Left lobe of liver (tissue), 2 donors: ENCODE results near the gene PIK3AP1. TPM values are rescaled to one million over a fixed set of nuclear protein-coding genes. Genes with fewer than 3 reads are reported as not detected.

Experiments used
- ATAC-seq: fragments of 200-7000 bp; cut with Tn5 transposase; one replicate; pipeline ENCODE4 v1.9.1; 2020; ENCODE audit warnings: mild to moderate bottlenecking, moderate library complexity
- DNase-seq: peaks from one replicate; pipeline ENCODE4 v3.0.0-alpha.2; 2020; ENCODE audit warnings: low spot score
- total RNA-seq: library from RNA; stranded (reverse); gene quantifications from one replicate; pipeline ENCODE4 v1.2.1, GENCODE V29; 2021
- donor health status: DM: no; HTN: no; CAD: no; lungs with moderate emphysema.
- donor health status: DM: no; HTN: yes; CAD: no.

PIK3AP1 gene
- total RNA-seq, 1 donor from 2014 or later, result 35.7 TPM

GRCh38 chr10:96619120-96619519 is 101.2 kb downstream of the PIK3AP1 start:
- ATAC-seq (peak; percentile 18), DNase-seq (no peak)

GRCh38 chr10:96618653-96619052 is 101.7 kb downstream of the PIK3AP1 start:
- peak; percentile 91 for ATAC-seq
- DNase-seq, result peak; percentile 65

- no peak for ATAC-seq
- DNase-seq, result no peak
Measured at GRCh38 chr10:96616961-96617360, 103.4 kb downstream of the PIK3AP1 start.

- ATAC-seq (no peak), DNase-seq (no peak)
Measured at GRCh38 chr10:96614515-96614914, 105.8 kb downstream of the PIK3AP1 start.

- no peak for DNase-seq
- ATAC-seq, result no peak
Measured at GRCh38 chr10:96613576-96613975, 106.7 kb downstream of the PIK3AP1 start.

- DNase-seq, result no peak
- no peak for ATAC-seq
Measured at GRCh38 chr10:96612055-96612830, 108.1 kb downstream of the PIK3AP1 start.

- ATAC-seq (no peak), DNase-seq (no peak)
Measured at GRCh38 chr10:96610817-96611216, 109.5 kb downstream of the PIK3AP1 start.

GRCh38 chr10:96609510-96609909 is 110.8 kb downstream of the PIK3AP1 start:
- ATAC-seq (no peak), DNase-seq (no peak)

- DNase-seq (no peak), ATAC-seq (no peak)
Measured at GRCh38 chr10:96608805-96609204, 111.5 kb downstream of the PIK3AP1 start.

- DNase-seq (no peak), ATAC-seq (no peak)
Measured at GRCh38 chr10:96608262-96608661, 112.1 kb downstream of the PIK3AP1 start.

GRCh38 chr10:96606946-96607345 is 113.4 kb downstream of the PIK3AP1 start:
- no peak for ATAC-seq
- DNase-seq, result no peak

GRCh38 chr10:96606216-96606615 is 114.1 kb downstream of the PIK3AP1 start:
- ATAC-seq (no peak), DNase-seq (no peak)

GRCh38 chr10:96600337-96600736 is 120.0 kb downstream of the PIK3AP1 start:
- ATAC-seq (no peak), DNase-seq (no peak)

- ATAC-seq (no peak), DNase-seq (no peak)
Measured at GRCh38 chr10:96598846-96599245, 121.5 kb downstream of the PIK3AP1 start.

GRCh38 chr10:96596422-96597407 is 123.6 kb downstream of the PIK3AP1 start:
- no peak for DNase-seq
- no peak for ATAC-seq

GRCh38 chr10:96595741-96596140 is 124.6 kb downstream of the PIK3AP1 start:
- ATAC-seq (no peak), DNase-seq (no peak)

GRCh38 chr10:96591946-96592345 is 128.4 kb downstream of the PIK3AP1 start:
- DNase-seq, result no peak
- no peak for ATAC-seq

GRCh38 chr10:96588616-96589419 is 131.5 kb downstream of the PIK3AP1 start:
- DNase-seq (no peak), ATAC-seq (no peak)

- ATAC-seq (peak; percentile 1), DNase-seq (no peak)
Measured at GRCh38 chr10:96588060-96588554, 132.2 kb downstream of the PIK3AP1 start.

- peak; percentile 83 for DNase-seq
- peak; percentile 63 for ATAC-seq
Measured at GRCh38 chr10:96587264-96588059, 132.9 kb downstream of the PIK3AP1 start.
